Inflammatory macrophage (primary cell): Measurements from ENCODE around the gene PPP1R3E.

Experiments used
- DNase-seq, 2 donors: peaks; one replicate each; pipeline ENCODE4 v3.0.0-alpha.2; 2020 to 2022

PPP1R3E gene

DNA sequence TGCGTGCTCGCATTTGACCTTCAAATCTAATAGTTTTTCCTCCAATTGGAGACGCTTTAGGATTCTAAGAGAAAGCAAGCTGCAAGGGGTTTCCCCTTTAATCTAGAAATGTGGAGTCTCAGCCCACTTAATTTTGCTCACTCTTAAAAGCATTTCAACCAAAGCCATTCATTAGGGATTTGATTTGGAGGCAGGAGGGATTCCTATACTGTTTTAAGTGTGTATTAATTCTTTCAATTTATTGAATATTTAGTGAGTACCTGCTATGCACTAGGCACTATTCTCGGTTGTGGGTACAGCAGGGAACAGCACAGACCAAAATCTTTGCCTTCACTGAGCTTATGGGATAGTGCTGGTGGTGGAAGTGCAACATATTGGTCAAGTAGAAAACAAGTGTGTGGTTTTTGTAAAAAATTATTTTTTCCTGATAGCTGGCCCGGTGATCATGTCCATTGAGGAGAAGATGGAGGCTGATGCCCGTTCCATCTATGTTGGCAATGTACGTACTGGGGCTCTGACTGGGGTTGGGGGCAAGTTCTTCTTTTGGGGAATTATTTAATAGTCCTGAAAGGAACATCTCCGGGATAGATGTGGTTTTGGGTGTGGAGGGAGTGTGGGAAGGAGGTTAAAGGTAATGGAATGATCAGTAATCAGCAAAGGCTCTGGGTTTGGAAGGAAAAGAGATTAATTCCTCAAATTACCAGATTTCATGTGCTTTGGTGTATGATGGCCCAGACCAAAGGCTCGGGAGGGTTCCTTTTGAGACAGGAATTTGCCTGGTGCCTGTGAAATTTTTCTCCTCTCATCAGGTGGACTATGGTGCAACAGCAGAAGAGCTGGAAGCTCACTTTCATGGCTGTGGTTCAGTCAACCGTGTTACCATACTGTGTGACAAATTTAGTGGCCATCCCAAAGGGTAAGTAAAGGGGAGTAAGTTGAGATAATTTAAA, 20.2 kb upstream of the PPP1R3E start:
- no peak for DNase-seq

DNA sequence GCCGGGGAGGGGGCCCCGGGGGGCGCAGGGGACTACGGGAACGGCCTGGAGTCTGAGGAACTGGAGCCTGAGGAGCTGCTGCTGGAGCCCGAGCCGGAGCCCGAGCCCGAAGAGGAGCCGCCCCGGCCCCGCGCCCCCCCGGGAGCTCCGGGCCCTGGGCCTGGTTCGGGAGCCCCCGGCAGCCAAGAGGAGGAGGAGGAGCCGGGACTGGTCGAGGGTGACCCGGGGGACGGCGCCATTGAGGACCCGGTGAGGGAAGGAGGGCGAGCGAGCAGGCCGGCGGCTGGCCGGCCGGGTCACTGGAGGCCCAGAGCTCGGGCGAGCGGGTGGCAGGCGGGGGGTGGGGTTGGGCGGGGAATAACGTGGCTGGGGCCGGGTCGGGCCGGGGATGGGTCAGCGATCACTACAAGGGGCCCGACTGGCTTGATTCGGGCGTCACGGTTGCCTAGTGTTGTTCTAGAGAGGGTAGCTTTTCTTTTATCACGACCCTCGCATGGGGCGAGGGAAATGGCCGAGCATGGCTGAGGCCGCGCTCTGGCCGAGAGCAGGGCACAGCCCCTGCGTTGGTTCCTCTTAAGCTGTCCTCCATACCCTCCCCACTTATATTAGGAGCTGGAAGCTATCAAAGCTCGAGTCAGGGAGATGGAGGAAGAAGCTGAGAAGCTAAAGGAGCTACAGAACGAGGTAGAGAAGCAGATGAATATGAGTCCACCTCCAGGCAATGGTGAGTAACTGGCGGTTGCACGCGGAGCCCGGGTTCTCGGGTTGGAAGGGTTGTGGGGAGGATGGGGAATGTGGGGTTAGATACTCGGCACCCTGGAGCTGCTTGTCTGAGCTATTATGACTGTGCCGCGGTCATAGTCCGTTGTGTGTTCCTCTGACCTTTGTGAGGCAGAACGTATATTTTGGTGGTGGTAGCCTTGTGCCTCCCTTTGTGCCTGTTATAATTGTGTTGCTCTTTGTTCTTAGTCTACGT, 19.2 kb upstream of the PPP1R3E start:
- peak; percentile 30 to 48 for DNase-seq

DNA sequence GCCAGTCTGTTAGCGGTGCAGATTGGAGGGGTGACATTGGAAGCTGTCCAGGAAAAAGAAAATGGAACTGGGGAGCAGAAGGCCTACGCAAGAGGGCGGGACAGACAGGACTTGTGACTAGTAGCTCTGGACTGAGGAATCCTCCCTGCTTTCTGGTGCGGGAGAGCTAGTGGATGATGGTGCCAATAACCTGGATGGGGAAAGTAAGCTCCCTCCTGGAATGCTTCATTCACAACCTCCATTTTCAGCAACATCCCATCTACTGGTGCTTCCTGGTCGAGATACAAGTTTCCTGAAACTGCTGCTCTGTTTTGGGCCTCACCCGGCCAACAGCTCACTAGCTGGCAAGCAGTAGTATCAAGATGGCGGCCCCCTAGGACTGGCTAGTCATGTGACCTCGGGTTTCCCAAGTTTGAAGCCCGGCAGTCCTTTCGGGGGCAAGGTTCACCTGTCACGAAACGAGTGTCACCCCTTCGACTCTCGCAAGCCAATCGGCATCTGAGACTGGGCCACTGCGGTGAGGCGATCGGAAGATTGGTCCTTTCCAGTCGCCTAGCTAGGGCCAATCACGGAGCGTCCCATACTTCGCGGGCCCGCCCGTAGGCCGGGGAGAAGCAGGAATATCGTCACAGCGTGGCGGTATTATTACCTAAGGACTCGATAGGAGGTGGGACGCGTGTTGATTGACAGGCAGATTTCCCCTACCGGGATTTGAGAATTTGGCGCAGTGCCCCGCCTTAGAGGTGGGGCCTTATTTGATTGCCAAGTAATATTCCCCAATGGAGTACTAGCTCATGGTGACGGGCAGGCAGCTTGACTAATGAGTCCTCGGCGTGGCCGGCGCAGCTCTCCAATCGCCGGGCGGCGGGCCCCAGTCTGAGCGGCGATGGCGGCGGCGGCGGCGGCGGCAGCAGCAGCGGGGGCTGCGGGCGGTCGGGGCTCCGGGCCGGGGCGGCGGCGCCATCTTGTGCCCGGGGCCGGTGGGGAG, 18.2 kb upstream of the PPP1R3E start, which contains the start of gene PABPN1:
PABPN1 (plus strand) TSS at position 874 of the 988 bp plus-strand sequence; CDS start at position 887, 13 bp downstream.
- DNase-seq = peak; percentile 100

DNA sequence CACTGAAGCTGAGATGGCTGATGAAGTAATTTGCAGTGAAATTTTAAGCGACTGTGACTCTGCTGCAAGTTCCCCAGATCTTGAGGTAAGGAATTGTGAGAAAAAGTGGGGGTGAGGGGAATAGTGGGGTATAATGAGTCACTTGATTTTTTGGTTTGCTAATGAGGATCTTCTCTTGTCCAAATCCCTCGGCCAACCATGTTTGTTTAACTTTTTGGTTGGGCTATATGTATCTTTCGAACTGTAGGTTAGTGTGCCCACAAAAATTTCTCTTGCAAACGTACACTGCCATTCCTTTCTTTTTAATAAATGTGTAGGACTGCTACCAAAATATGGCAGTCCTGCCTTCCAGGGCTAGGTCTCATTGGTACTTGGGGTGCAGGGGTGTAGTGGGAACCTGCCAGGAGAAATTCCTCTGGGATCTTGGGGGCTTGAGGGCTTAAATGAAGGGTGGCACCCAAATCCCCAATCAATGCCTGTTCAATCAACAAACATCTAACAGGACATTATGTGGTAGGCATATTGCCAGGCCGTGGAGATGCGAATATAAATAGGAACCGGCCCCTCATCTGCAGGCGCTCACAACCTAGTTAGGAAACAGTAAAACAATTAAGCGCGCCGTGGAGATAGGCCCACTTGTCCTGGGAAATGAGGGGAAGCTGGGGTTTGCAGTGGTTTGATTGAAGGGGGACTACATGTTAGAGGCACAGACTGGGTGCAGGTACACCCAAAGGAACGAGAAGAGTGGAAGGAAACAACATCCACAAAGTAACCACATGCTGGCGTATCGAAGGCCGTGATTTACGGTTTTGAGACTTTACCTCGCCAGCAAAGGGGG, 17.3 kb upstream of the PPP1R3E start:
- DNase-seq = no peak

DNA sequence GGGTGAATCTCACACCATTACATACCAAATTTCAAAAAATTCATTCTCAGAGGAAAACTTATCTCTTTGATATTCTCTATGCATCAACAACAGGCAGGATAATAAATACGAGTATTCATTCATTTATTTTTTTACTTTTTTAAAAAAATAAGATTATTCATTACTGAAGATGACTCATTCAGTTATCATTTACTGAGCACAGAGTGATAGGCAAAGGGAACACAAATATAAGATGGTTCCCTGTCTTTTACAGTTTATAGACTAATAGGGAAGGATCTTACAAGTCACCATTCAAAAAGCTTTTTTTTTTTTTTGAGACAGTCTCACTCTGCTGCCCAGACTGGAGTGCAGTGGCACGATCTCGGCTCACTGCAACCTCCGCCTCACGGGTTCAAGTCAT, 13.6 kb upstream of the PPP1R3E start:
- no peak for DNase-seq

DNA sequence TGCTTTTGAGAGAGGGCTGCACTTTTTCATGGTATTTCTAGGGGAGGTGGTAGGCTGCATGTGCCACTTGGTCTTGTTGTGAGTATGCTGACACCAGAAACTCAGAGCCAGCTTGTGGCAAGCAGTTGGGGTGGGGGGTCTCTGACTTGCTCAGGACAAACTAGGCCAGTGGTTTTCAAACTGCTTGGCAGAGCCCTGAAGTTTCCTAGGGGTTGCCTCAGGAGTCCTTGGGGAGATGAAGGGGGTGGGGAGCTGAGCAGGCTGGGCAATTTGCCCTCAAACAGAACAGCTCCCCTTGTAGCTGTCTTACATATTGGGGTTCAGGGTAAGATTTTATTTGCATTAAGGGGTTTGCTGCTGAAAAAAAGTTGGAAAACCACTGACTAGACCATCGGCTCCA, 7.9 kb upstream of the PPP1R3E start:
- no peak for DNase-seq

DNA sequence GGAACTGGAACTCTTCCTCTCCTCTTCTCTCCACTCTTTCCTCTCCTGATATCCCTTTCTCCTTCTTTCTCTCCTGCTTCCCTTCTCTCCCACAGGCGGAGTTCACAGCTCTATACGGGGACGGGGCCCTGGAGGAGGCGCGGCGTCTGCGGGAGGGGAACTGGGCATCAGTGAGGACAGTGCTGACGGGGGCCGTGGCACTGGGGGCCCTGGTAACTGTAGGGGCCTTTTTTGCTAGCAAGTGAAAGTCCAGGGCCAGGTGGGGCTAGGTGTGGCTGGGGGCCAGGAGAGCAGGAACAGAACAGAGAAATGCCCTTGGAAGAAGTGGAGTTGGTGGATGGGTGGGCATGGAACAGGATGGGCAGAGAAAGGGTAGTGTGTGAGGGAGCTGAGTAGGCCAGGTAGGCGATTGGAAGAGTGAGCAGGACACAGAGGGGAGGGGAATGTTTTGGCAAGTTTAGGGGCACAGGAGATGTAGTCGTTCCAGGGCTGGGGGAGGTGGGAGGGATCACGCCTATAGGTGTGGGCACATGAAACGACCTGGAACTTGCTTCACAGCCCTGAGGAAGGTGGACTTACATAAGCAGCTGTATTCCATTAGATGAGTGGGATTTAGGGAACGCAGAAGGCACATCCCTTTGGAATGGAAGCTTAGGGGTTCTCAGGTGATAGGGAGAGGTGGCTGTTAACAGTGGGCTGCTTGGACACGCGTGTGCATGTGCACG, 6.2 kb upstream of the PPP1R3E start:
- DNase-seq = no peak

DNA sequence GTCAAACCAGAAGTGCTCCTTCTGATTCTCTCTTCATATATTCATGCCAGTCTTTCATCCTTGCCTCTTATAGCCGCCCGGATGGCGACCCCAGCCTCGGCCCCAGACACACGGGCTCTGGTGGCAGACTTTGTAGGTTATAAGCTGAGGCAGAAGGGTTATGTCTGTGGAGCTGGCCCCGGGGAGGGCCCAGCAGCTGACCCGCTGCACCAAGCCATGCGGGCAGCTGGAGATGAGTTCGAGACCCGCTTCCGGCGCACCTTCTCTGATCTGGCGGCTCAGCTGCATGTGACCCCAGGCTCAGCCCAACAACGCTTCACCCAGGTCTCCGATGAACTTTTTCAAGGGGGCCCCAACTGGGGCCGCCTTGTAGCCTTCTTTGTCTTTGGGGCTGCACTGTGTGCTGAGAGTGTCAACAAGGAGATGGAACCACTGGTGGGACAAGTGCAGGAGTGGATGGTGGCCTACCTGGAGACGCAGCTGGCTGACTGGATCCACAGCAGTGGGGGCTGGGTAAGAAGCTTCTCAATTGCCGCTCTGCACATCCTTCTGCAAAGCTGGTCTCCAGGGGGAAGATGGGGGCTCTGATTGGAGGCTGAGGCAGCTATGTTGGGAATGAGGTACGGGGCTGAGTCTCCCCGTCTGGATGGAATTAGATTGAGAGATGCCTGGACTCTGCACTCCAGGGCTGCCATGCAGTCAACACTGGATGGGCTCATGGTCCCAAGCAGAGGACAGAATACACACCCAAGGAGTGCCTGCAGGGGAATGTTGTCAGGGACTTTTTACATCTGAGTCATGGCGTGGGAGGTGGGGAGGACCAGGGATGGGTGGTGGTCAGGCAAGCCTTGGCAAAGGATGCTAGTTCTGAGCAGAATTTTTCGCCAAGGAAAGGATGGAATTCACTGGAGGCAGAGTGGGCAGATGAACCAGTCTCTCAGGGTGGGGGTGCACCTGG, 5.3 kb upstream of the PPP1R3E start:
- no peak for DNase-seq

DNA sequence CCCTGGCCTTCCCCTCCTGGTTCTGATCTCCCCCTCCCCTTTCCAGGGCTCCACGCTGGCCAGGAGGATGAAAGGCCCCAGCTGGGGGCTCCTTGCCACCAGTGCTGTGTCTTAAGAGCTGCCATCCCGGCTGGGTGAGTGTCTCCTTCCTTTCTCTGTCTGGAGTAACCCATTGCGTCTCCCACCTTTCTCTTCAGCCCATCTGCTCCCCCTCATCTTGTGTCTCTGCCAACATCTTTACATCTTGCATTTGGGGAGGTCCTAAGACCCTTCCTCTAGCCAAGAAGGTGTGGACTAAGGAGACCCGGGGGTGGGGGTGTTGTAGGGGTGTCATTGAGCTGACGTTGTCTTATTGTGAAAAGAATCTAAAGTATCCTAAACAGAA, 4.5 kb upstream of the PPP1R3E start:
- DNase-seq = no peak

DNA sequence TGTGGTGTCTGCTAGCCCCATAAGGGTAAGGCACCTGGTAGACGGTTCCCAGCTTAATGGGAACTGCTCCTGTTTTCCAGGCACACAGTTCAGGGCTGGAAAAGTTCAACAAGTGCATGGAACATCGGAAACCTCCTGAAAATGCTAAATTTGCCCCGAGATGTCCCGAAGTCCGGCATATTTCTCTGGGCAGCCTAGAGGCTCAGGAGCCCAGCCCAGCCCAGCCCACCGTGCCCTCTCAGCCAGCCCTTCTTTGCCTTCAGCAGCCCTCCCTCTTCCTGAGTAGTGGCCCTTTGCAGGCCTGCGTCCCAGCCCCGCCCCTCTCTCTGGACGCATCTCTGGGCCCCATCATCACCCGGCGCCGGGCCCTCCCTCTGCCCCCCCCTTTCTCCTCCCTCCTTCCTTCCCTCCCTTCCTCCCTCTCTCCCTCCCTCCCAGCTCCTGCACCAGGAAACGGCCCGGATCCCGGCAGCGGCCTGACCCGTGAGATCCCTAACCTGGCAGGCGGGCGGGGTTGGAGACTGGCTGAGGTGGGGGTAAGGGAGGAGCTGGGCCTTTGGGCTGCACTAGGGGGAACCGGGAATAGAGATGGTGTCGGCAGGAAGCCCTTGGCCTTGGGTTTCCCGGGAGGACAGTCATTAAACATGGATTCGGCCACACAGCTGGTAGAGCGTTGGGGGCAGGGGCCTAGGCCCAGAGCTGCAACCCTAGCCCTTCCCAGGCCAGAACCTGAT, 3.9 kb upstream of the PPP1R3E start, which contains the start of gene BCL2L2:
BCL2L2 (plus strand) TSS at position 422 of the 734 bp plus-strand sequence. CDS start 935 bp downstream, outside the sequence.
- DNase-seq = peak; percentile 69 to 72

DNA sequence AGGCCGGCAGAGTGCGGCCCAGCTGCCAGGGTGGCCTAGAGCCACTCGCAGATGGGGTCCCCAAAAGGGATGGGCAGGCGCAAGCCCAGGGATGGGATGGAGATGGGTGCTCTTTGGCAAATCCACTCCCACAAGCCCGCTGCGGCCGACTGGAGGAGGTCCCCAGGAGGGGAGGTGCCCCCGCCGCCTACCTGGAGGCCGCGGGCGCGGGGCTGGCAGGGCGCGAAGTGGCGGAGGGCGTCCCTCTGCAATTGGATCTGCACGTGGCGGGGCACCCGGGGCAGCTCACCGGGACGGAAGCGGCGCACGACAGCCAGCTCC, 730 bp downstream of the PPP1R3E start:
- no peak for DNase-seq

DNA sequence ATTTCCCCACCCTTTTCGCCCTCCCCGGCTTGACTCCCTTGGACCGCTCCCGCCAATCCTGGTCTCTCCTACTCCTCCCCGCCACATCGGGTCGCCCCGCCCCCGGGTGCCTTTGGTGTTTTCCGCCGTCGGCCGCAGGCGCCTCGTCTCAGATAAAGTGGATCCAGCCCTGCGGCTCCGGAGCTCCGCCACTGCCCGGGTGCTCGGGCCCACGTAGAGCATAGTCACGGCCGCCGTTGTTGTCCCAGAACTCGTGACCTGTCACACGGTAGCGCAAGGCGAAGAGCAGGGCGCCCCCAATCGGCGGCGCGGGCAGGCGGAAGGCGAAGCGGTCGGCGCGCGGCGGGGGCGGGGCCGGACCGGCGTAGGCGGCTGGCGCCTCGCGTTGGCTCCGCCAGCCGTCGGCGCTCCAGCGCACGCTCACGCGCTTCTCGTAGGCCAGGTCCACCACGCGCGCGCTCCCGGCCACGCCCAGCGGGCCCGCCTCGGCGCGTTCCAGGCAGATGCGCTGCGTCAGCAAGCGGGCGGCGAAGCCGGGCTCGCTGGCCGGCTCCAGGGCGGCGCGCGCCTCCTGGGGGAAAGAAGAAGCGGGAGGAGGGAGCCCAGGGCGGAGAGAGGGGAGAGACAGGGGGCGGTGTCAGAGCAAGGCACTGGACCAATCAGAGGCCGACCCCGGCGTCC, 1.2 kb downstream of the PPP1R3E start:
- DNase-seq = peak; percentile 99 to 100

DNA sequence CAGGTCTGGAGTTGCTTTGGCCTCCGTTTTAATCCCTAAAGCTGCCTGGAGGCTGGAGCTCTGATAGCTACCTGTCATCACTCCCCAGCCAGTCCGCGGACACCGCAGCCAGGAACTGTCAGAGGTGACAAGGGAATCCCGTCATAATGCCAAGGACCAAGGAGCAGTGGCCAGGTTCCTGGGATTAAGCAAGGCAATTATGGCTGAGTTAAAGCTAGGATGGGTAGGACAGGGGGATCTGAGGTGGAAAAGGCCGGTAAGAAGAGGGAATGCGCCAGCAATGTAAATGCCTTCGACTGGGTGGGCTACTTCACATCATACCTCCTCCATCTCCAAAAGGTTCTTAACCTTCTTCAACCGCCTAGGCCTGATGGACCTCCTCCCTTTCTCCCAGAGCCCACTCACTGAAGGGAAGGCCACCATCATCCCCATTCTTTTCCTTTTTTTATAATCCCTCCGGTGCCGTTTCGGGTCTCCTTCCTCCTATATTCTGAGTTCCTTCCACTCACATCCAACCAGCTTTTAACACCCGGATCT, 1.9 kb downstream of the PPP1R3E start:
- peak; percentile 30 to 45 for DNase-seq

DNA sequence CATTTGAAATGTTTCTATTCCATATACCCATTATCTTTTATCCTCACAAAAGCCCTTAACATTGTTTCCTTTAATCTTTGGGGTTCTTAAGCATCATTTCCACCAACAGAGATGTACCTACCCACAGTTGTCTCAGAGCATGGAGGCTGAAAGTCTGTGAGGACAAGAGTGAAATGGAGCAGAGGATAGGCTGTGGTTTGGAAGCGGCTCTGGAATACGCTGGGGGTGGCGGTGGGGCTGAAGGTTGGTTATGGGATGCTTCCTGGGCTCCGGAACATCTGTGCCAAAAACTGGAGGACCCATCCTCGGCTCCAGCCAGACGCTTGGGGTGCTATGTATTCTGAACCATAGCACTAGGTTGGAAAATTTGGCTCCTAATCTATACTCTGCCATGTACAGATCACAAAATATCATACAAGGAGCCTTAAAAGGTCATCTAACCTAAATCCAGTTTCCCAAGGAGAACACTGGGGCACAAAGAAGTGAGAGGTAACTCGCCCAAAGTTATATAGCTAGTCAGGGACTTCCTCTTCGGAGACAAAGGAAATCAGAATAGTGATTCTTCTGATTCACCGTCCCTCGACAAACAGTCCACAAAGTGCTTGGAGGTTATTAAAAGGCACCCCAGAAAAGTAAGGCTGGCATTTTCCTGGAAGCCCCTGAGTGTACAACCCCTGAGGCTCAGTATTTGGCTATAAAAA, 2.5 kb downstream of the PPP1R3E start:
- peak in 1 of 2 donors; percentile 43 for DNase-seq

DNA sequence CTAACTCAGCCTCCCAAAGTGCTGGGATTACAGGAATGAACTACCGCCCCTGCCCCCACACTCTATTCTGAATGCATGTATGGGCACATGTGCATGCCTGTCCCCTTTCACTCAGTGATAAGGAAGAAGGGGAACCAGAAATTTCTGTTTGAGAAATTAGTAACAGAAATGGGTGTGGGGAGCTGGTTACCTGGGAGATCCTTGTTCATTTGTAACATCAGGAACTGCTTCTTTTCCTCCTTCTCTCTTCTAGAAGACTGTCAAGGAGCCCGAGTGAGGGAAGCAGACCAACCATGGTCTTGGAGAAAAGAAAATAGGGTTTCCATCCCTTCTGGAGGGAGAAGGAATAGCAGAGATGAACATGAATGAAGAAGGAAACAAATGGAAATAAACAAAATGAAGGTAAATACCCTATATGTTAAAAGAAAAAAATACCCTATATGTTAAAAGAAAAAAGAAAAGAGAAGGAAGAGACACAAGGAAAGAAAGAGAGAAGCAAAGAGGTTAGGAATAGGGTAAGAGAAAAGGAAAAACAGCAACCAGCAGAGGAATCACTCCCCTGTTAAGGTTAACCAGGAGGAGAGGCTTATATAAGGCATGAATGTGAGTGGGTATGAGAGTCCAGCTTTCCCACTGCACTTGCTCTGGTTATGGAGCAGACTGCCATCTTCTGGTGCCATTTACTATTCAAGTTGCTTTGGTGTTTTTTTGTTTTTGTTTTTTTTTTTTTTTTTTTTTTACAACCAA, 3.3 kb downstream of the PPP1R3E start:
- DNase-seq = peak; percentile 54 to 64
